Measurements from ENCODE around the gene OSMR. TPM values are rescaled to one million over a fixed set of nuclear protein-coding genes. Genes with fewer than 3 reads are reported as not detected.

The OSMR gene
- total RNA-seq, 1 experiment from 2014 or later = 1.6 TPM

DNA sequence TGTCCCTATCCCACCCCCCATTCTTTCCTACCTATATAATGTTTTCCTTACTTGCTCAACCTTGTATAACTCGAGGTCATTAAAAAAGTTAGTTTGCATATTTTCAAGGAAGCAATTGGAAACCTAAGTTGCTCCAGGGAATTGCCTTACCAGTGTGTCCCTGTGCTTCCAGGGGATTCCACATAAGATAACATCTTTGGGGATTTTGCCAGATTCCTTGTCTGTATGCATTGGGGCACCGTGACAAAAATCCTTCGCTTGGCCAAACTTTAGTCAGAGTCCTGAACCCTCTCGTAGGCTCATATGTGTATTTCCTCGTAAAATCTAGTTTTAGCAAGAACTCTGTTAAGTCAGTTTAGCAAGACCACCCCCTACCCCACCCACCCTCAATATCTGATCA is 14.7 kb upstream of the OSMR start:
- Mint-ChIP-seq H3K27ac (no peak overlapping the region), H3K4me3 (no peak overlapping the region), H3K4me1 (peaks cover 4 to 5% of the 10 kb centered on the region in 2 experiments; a peak in 3 of 4 replicates), H3K27me3 (ENCODE audit: low read depth) (no peaks in the 10 kb centered on the region; the same call in 1 of the 2 replicates), H3K36me3 (ENCODE audit: insufficient read depth in 1 of 3, low read depth in 3 of 3) (no peaks in the 10 kb centered on the region), H3K9me3 (no peaks in the 10 kb centered on the region)
- Histone ChIP-seq H3K9ac (ENCODE audit: extremely low read depth, insufficient read length, low read length) (no peak overlapping the region), H2BK120ac (ENCODE audit: low read depth, low read length, poor library complexity, severe bottlenecking) (no peak overlapping the region), H2AK5ac (ENCODE audit: insufficient read length, low read length) (no peak overlapping the region), H4K5ac (ENCODE audit: insufficient read length, low read depth, low read length) (no peak overlapping the region), H3K18ac (ENCODE audit: insufficient read length, low read depth, low read length) (no peak overlapping the region), H3K79me2 (ENCODE audit: insufficient read depth, low read length) (no peaks in the 10 kb centered on the region), H3K14ac (ENCODE audit: insufficient read depth, low read length) (no peak overlapping the region), H2BK15ac (ENCODE audit: low read depth, low read length) (no peak overlapping the region), H4K91ac (ENCODE audit: insufficient read length, low read depth, low read length) (no peak overlapping the region), H3T11ph (ENCODE audit: low read length) (no peak overlapping the region), H2BK12ac (ENCODE audit: insufficient read length, low read depth, low read length) (no peak overlapping the region), H3K4ac (ENCODE audit: low read depth, low read length) (no peak overlapping the region), H3K27ac (ENCODE audit: insufficient read length, low read depth, low read length) (no peak overlapping the region), H3K4me1 (ENCODE audit: insufficient read depth, low read length) (no peaks in the 10 kb centered on the region), H3K9me3 (ENCODE audit: control insufficient read depth, low read depth, low read length) (no peaks in the 10 kb centered on the region), H2BK5ac (ENCODE audit: insufficient read length, low read length) (no peak overlapping the region), H2BK20ac (ENCODE audit: low read depth, low read length, poor library complexity, severe bottlenecking) (no peak overlapping the region), H3K79me1 (ENCODE audit: insufficient read depth, low read depth, low read length, poor library complexity, severe bottlenecking) (no peaks in the 10 kb centered on the region), H2AFZ (ENCODE audit: low read length) (no peak overlapping the region), H4K8ac (replicated peaks; ENCODE audit: insufficient read length, low read depth, low read length) (no peak overlapping the region), H3K23ac (ENCODE audit: insufficient read length, low read depth, low read length) (no peak overlapping the region), H3K23me2 (ENCODE audit: insufficient read length, low read depth, low read length, poor library complexity, severe bottlenecking) (no peaks in the 10 kb centered on the region), H3K56ac (ENCODE audit: insufficient read length, low read depth, low read length) (no peak overlapping the region), H3K4me2 (ENCODE audit: insufficient read depth, insufficient read length, low read length) (no peak overlapping the region), H3K27me3 (ENCODE audit: insufficient read depth, low read length) (no peaks in the 10 kb centered on the region), H4K20me1 (ENCODE audit: control insufficient read depth, insufficient read depth, insufficient read length) (no peaks in the 10 kb centered on the region)
- DNase-seq = no peak
- no CpG with 5 or more reads among the region's 5 CpGs for WGBS (ENCODE audit: extremely low coverage, insufficient read length, low lambda C conversion rate)
- TF ChIP-seq, protein P1, sequence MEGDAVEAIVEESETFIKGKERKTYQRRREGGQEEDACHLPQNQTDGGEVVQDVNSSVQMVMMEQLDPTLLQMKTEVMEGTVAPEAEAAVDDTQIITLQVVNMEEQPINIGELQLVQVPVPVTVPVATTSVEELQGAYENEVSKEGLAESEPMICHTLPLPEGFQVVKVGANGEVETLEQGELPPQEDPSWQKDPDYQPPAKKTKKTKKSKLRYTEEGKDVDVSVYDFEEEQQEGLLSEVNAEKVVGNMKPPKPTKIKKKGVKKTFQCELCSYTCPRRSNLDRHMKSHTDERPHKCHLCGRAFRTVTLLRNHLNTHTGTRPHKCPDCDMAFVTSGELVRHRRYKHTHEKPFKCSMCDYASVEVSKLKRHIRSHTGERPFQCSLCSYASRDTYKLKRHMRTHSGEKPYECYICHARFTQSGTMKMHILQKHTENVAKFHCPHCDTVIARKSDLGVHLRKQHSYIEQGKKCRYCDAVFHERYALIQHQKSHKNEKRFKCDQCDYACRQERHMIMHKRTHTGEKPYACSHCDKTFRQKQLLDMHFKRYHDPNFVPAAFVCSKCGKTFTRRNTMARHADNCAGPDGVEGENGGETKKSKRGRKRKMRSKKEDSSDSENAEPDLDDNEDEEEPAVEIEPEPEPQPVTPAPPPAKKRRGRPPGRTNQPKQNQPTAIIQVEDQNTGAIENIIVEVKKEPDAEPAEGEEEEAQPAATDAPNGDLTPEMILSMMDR (conservative IDR thresholded peaks at IDR 0.05) = no peak

Data from H9 (cell line).